Activated B cell treated with CpG ODN at 0.5 μM for 24 hours (primary cell): ENCODE measurements around the gene RALBP1. TPM values are rescaled to one million over a fixed set of nuclear protein-coding genes. Genes with fewer than 3 reads are reported as not detected.
"Not testable (repeated sequence)": the region's sequence is repeated elsewhere in the genome, so short reads cannot be mapped to it uniquely, and the experiment has no call there.

ENCODE experiments used
- ATAC-seq: fragments of 200-7000 bp; cut with Tn5 transposase; one replicate; pipeline ENCODE4 v1.10.0; 2021; ENCODE audit warnings: low read depth, mild to moderate bottlenecking, moderate library complexity
- CTCF ChIA-PET: fragments of 350-600 bp; sonication (Branson Sonifier 250); formaldehyde crosslinking; loops from one replicate; lab custom pipeline; 2021; ENCODE audit warnings: antibody characterized with exemption; lab: Charles Lee
- POLR2A ChIA-PET: fragments of 350-600 bp; sonication (Branson Sonifier 250); formaldehyde crosslinking; loops from one replicate; lab custom pipeline; 2021; ENCODE audit warnings: antibody characterized with exemption; lab: Charles Lee
- DNase-seq: peaks from one replicate; pipeline ENCODE4 v3.0.0; 2022
- H3K27ac Mint-ChIP-seq: one replicate; pipeline ENCODE4 v1.8.0; 2020; ENCODE audit warnings: mixed read lengths
- H3K27me3 Mint-ChIP-seq: one replicate; pipeline ENCODE4 v1.8.0; 2021; ENCODE audit warnings: mixed read lengths
- H3K36me3 Mint-ChIP-seq: one replicate; pipeline ENCODE4 v1.8.0; 2021; ENCODE audit warnings: low read depth, mixed read lengths
- H3K4me1 Mint-ChIP-seq: one replicate; pipeline ENCODE4 v1.8.0; 2021; ENCODE audit warnings: mixed read lengths
- H3K4me3 Mint-ChIP-seq: one replicate; pipeline ENCODE4 v1.8.0; 2020; ENCODE audit warnings: mild to moderate bottlenecking, mixed read lengths
- H3K9me3 Mint-ChIP-seq: one replicate; pipeline ENCODE4 v1.8.0; 2020; ENCODE audit warnings: mixed read lengths
- intact Hi-C: fragments of 100-400 bp; cut with micrococcal nuclease; formaldehyde crosslinking; loops from one replicate; pipeline ENCODE4 v1.15.1; 2024
- total RNA-seq: library from RNA; stranded (reverse); gene quantifications from 2 replicates; pipeline ENCODE4 v1.2.3, GENCODE V29; 2022
- TF ChIP-seq, protein P1 (sequence below): fragments of 200-600 bp; IDR thresholded peaks from one replicate; pipeline ENCODE4 v1.8.0; 2022; ENCODE audit warnings: antibody characterized with exemption, mild to moderate bottlenecking

Gene RALBP1
- 31.9 and 32.7 TPM in 2 replicates for total RNA-seq

DNA sequence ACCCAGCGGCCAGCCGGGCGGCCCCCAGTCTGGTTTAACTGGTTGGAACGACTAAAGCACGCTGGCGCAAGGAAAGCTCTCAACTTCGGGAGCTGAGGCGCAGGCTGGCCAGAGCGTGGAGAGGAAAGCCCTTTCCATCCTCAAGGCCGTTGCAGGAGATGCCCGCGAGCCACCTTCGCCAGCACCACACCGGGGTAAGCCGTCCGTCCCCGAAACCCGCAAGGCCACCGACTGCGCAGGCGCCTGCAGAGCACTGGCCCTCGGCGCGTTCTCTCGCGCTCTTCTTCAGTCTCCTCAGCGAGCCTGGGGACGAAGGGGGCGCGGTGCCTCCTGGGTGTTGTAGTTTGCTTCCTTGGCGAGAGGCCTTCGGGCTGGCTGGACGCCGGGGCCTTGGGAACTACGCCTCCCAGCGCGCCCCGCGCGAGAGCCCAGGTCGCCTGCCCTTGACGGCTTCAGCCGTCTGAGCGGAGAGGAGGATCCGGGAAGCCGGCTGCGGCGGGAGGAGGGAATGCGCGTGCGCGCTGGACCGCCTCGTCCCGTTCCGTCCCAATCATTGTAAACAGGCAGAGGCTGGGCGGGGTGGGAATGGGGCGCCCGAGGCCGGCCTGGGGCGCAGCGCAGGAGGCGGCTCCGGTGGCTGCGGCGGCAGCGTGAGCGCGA is at the start of gene RALBP1:
TSS of gene RALBP1 (plus strand) at position 531 of the 660 bp plus-strand sequence. CDS start 37,533 bp downstream, outside the sequence.
- TF ChIP-seq, protein P1, sequence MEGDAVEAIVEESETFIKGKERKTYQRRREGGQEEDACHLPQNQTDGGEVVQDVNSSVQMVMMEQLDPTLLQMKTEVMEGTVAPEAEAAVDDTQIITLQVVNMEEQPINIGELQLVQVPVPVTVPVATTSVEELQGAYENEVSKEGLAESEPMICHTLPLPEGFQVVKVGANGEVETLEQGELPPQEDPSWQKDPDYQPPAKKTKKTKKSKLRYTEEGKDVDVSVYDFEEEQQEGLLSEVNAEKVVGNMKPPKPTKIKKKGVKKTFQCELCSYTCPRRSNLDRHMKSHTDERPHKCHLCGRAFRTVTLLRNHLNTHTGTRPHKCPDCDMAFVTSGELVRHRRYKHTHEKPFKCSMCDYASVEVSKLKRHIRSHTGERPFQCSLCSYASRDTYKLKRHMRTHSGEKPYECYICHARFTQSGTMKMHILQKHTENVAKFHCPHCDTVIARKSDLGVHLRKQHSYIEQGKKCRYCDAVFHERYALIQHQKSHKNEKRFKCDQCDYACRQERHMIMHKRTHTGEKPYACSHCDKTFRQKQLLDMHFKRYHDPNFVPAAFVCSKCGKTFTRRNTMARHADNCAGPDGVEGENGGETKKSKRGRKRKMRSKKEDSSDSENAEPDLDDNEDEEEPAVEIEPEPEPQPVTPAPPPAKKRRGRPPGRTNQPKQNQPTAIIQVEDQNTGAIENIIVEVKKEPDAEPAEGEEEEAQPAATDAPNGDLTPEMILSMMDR = no peak
- intact Hi-C loops = loop anchor here (1.0 to 5.0 kb wide), 12 partner anchors 70 to 1051 kb away; partner anchors contain the start of genes ANKRD12, MTCL1, NAPG and NDUFV2
- Mint-ChIP-seq H3K4me1 (peaks cover 25% of the 10 kb centered on the region), H3K9me3 (peaks cover under 1% of the 10 kb centered on the region), H3K4me3 (peak within 1 kb of the TSS; percentile 97), H3K27me3 (peaks cover 8% of the 10 kb centered on the region), H3K27ac (peak within 1 kb of the TSS; percentile 91), H3K36me3 (peaks cover 20% of the 10 kb centered on the region)
- DNase-seq (peak; percentile 94), ATAC-seq (peak; percentile 98)
- CTCF ChIA-PET = no interaction called here
- POLR2A ChIA-PET = interaction anchor here (1.4 kb wide), 1 partner anchor 141 kb away, joined by 6 read pairs; the partner anchor contains the start of gene TWSG1

GRCh38 chr18:9426753-9427152 is 48.6 kb upstream of the RALBP1 start:
- Mint-ChIP-seq H3K36me3 (no peaks in the 10 kb centered on the region), H3K9me3 (no peaks in the 10 kb centered on the region), H3K27me3 (no peaks in the 10 kb centered on the region), H3K4me1 (no peaks in the 10 kb centered on the region), H3K4me3 (no peak overlapping the region), H3K27ac (no peak overlapping the region)
- DNase-seq (no peak), ATAC-seq (no peak)
- TF ChIP-seq, protein P1 = no peak
- ChIA-PET CTCF (interaction anchor here (0.5 kb wide), 1 partner anchor 14 kb away, joined by 4 read pairs; no protein-coding TSS in a partner anchor), POLR2A (no interaction called here)
- intact Hi-C loops = no loop called here

- H3K27me3 Mint-ChIP-seq = no peaks in the 10 kb centered on the region
- peaks cover 2% of the 10 kb centered on the region for H3K4me1 Mint-ChIP-seq
- ChIA-PET POLR2A (no interaction called here), CTCF (no interaction called here)
- no peaks in the 10 kb centered on the region for H3K9me3 Mint-ChIP-seq
- DNase-seq = no peak
- no peak for ATAC-seq
- no peak overlapping the region for H3K4me3 Mint-ChIP-seq
- H3K27ac Mint-ChIP-seq = no peak overlapping the region
- TF ChIP-seq, protein P1 = no peak
- H3K36me3 Mint-ChIP-seq = no peaks in the 10 kb centered on the region
- intact Hi-C loops = no loop called here
These were observed 47.0 kb upstream of the RALBP1 start for GRCh38 chr18:9428301-9428706.

- CTCF ChIA-PET = no interaction called here
- H3K27ac Mint-ChIP-seq = no peak overlapping the region
- DNase-seq (no peak), ATAC-seq (no peak)
- no peaks in the 10 kb centered on the region for H3K27me3 Mint-ChIP-seq
- POLR2A ChIA-PET = no interaction called here
- peaks cover 10% of the 10 kb centered on the region for H3K4me1 Mint-ChIP-seq
- intact Hi-C loops = no loop called here
- TF ChIP-seq, protein P1 = no peak
- H3K4me3 Mint-ChIP-seq = no peak overlapping the region
- H3K36me3 Mint-ChIP-seq = no peaks in the 10 kb centered on the region
- H3K9me3 Mint-ChIP-seq = no peaks in the 10 kb centered on the region
These were observed 46.3 kb upstream of the RALBP1 start for GRCh38 chr18:9428862-9429661.

- intact Hi-C loops = no loop called here
- Mint-ChIP-seq H3K9me3 (no peaks in the 10 kb centered on the region), H3K27me3 (no peaks in the 10 kb centered on the region), H3K36me3 (no peaks in the 10 kb centered on the region), H3K4me1 (peaks cover 13% of the 10 kb centered on the region), H3K4me3 (no peak overlapping the region), H3K27ac (no peak overlapping the region)
- CTCF ChIA-PET = no interaction called here
- TF ChIP-seq, protein P1 = no peak
- no peak for ATAC-seq
- POLR2A ChIA-PET = no interaction called here
- DNase-seq = no peak
These were observed 45.7 kb upstream of the RALBP1 start for GRCh38 chr18:9429662-9429993.

GRCh38 chr18:9430315-9430714 is 45.0 kb upstream of the RALBP1 start:
- CTCF ChIA-PET, POLR2A ChIA-PET, H3K4me3 Mint-ChIP-seq, intact Hi-C loops, H3K9me3 Mint-ChIP-seq, H3K27ac Mint-ChIP-seq, H3K36me3 Mint-ChIP-seq, DNase-seq, ATAC-seq, H3K27me3 Mint-ChIP-seq: not testable (repeated sequence)
- peaks cover 13% of the 10 kb centered on the region for H3K4me1 Mint-ChIP-seq
